NCI-H128 (cell line): Measurements from ENCODE around the gene KCNB1.
"Not testable (repeated sequence)": the region's sequence is repeated elsewhere in the genome, so short reads cannot be mapped to it uniquely, and the experiment has no call there.

Experiments
- DNase-seq: peaks from one replicate; lab custom pipeline; 2025; ENCODE audit not compliant: unreplicated experiment; lab: John Stamatoyannopoulos, UW

KCNB1 gene

DNA sequence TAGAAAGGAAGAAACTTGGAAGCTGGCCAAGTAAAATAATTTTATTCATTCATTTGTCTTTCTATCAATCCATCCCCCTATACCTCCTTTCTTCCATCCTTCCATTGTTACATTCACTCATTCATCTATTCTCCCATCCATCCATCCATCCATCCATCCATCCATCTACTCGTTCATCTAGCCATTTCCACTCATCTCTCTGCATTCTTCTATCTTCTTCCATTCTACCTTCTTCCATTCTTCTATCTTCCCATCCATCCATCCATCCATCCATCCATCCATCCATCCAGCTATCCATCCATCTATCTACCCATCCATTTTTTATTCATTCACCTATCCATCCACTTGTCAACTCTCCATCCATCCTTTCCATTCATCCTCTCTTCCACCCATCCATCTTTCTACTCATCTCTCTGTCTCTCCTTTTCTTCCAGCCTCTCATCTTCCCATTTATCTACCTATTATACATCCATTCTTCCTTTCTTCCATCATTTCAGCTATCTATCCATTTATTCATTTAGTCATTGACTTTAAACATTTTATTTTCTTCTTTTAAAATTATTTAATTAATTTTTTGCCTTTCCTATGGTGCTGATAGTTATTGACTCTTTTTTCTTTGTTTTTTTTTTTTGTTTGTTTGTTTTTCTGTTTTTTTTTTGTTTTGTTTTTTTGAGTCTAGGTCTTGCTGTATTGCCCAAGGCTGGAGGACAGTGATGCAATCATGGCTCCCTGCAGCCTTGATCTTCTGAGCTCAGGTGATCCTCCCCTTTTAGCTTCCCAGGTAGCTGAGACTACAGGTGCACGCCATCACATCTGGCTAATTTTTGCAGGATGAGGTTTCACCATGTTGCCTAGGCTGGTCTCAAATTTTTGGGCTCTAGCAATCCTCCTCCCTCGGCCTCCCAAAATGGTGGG, 151.5 kb downstream of the KCNB1 start:
- DNase-seq = no peak

DNA sequence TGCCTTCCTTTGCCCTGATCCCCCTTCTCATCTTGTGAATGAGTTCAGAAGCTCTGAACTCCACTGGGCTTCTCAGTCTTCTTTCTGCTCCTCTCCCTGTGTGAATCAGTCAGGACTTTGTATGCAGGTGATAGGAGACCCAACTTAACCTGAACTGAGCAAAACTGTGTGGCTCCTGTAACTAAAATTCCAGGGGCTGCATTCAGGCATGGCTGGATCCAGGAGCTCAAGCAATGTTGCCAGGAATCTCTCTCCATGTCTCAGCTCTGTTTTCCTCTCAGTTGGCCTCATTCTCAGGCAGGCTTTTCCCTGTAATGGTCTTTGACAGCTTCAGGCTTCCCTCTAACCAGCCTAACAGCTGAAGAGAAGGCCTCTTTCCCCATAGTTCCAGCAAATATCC, 153.7 kb downstream of the KCNB1 start:
- no peak for DNase-seq

DNA sequence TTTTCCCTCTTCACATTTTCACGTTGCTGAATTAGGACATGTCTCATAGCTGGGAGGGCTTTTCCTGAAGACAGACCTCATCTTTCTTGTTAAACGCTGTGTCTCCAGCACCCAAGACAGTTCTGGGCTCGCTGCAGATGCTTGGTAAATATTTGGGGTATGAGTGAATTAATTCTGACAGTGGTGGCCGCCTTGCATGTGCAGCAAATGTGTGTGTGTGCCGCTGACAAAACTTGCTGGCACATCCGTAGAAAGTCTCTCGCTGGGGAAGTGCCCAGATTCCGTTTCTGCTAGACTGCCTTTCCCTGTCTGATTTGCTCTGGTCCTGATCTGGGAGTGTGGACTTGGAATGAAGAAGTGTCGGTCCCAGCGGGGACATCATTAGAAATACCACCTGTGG, 156.4 kb downstream of the KCNB1 start:
- no peak for DNase-seq

DNA sequence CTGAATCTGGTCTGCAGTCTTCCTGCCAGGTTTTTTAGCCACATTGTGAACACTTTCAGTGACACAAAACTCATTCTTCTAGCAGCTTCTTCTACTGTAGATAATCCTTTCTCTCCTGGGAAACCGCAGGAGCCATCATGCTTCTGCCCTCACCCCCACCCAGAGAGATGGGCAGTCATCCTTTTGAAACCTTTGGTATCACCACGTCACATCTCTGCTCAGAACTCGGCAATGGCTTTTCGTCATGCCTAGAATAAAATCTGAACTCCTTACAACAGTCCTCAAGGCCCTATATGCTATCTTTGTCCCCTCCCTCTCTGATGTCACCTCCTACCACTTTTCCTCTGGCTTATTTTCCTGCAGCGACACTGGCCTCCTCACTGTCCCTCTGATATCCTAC, 158.2 kb downstream of the KCNB1 start:
- no peak for DNase-seq

DNA sequence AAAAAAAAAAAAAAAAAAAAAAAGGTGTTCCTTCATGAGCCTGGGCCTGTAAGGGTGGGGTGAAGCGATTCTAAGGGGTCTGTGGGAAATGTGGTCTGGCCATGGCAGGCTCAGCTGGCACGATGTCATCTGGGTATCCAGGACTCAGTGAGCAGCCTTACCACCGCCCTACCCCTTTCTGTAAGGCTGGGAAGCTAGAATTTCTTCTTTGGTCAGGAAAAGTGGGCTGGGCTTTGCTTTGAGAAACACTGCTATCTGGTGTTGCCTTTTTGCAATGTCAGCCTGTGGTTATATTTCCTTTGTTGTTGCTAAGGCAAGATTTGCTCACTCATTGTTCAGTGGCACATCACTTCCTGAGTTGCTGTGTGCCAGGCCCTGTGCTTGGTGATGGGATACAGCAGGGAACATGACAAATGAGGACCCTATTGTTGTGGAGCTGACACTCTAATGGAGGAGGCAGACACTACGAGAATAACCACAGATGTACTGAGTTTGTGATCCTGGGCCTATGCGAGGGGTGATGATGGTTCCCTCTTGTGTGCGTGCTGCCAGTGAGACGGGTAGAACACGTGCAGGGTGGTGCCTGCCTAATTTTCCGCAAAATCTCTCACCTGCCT, 158.7 kb downstream of the KCNB1 start:
- DNase-seq = no peak

DNA sequence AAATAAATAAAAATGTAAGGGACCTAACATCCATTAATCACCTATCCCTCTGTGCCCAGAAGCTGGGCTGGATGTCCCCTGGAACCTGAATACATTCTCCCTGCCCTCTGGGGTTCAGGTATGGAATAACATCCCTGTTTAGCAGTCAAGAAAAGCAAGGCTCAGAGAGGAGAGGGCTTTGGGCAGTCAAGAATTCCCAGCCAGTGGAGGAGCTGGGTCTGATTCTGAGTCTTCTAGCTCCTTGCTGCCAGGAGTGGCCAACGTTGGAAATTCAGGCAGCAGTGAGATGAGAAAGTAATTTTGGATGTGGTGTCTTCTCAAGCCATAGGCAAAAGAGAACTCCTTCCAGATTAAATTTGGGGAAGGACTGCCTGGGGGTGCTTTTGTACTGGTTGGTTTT, 162.0 kb downstream of the KCNB1 start:
- DNase-seq = no peak

DNA sequence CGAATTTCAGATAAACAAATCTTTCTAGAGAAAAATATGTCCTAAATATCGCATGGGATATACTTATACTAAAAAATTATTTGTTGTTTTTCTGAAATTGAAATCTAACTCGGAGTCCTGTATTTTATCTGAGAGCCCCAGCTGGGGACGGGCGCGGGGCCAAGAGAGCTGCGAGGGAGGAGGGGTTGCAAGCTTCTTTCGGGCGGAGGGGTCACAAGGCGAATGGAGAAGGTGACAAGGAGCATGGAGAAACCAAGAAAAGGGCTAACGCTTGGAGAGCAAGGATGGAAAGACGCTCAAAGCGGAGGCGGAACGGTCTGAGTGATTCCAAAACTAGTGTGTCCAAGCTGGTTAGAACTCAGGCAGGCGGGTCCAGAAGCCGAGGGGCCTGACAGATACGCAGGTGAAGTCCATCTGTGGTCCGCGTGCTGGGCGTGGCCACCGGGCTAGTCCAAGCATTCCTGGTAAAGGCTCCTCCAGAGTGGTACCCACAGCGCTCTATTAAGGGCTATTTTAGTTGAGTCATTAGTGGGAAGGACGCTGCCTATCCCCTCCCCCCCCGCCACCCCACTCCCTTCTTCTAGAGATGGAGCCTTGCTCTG, 163.2 kb downstream of the KCNB1 start:
- DNase-seq = no peak

DNA sequence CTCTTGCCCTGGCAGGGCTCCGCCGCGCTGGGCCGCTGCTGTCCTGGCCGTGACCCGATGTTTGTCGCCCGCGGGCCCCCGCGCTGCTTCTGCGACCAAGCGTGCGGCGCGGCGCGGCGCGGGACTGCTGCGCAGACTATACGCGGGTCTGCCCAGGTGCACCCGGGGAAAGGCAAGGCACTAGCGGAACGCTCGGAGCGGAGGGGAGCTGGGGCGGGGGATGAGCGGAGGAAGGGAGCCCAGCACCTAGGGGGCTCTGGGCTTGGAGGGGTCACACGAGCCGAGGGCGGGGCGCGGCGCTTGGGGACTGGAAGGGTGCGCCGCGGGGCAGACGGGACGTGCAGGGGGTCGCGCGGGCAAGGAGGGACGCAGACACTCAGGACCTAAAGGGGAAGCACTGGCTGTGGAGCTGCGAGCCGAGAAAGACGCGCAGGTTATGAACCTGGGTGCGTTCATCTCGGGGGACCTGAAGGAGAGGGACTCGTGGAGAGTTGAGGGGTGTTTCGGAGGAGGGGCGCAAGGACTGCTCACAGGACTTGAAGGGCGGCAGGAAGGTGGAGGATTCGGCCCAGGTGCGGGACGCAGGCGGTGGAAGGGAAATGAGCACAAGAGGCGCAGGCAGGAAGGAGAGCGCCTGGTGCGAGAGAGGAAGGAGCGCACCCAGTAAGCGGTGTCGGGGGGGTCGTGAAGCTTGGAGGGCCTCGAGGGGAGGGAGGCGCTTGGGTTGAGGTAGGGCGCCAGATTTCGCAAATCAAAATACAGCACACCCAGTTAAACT, 163.8 kb downstream of the KCNB1 start:
- no peak for DNase-seq

DNA sequence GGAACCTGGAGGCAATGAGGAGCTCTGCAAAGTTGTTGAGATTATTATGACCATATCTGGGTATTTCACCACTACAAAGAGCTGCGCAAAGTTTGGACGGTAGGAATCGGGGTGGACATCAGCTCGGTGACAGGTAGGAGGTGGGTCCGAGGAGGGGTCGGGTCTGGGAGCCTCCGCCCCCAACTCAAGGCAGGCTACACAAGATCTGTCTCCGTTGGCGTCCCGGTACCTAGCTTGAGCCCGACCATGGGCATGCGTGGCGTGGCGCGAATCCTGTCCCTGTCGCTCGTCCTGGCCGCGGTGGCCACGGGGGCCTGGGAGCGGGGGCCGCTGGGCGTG, 164.4 kb downstream of the KCNB1 start:
- no peak for DNase-seq

DNA sequence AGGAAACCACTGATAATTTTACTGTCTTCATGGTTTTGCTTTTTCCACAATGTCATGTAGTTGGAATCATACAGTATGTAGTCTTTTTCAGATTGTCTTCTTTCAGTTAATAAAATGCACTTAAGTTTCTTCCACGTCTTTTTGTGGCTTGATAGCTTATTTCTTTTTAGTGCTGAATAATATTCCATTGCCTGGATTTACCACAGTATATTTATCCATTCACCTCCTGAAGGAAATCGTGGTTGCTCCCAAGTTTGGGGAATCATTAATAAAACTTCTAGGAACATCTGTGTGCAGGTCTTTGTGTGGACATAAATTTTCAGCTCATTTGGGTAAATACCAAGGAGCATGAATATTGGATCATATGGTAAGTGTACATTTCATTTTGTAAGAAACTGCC, 165.8 kb downstream of the KCNB1 start:
- DNase-seq = no peak

DNA sequence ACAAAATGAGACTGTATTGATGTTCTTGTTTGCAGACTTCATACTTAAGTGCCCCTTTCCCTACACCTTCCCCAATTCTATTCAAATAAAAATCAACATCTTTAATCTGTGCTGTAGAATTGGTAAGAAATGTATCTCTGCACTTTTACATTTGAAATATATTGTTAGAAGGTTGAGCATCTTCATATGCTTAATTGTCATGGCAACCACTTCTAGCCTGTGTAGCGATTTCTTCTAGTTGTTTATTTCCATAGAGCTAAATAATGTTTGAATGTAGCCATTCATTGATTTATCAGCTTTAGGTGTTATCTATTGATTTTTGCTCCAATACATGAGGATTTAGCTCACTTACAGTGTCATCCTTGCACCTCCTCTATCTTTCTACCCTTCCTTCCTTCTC, 166.9 kb downstream of the KCNB1 start:
- no peak for DNase-seq

DNA sequence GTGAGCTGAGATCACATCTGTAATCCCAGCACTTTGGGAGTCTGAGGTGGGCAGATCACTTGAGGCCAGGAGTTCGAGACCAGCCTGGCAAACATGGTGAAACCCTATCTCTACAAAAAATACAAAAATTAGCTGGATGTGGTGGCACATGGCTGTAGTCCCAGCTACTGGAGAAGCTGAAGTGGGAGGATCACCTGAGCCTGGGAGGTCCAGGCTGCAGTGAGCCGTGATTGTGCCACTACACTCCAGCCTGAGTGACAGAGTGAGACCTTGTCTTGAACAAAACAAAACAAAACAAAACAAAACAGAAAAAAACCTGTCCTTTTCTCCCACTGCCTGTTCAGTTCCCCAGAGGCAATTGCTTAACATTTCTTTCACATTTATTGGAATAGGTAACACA, 168.4 kb downstream of the KCNB1 start:
- not testable (repeated sequence) for DNase-seq
